Testis (tissue), 2 donors: Measurements from ENCODE around the gene GRAMD1C.

Experiments used
- POLR2A ChIP-seq: fragments of 450-650 bp; IDR thresholded peaks from one replicate; pipeline ENCODE4 v1.6.1; 2017; ENCODE audit warnings: antibody characterized with exemption, mild to moderate bottlenecking, moderate library complexity
- TF ChIP-seq, protein P1 (sequence below), 3 experiments: fragments of 450-650 bp in 2 of 3; fragments of 200-600 bp in 1 of 3; sonication (generic) in 1 of 3; IDR thresholded peaks; one replicate each; pipeline ENCODE4 v1.5.1; 2016 to 2019; ENCODE audit warnings: antibody characterized with exemption in 3 of 3, mild to moderate bottlenecking in 2 of 3, moderate library complexity in 1 of 3

DNA sequence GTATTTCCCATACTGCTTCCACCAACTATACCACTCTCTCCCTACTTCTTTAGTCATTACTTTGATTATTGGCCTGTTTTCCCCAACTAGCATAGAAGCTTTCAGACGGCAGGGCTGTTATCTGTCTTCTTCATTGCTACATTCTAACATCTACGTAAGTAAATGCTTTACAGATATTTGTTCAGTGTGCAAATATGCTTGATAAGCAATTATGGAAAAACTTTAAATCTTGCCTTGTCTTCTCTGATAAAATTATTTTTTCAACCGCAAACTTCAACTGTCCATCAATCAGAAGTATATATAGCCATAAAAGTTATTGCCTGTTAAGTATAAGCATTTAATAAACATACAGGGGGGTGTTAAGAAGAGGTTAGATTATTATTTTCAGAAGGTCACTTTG lies 145.0 kb downstream of the GRAMD1C start:
- TF ChIP-seq, protein P1, sequence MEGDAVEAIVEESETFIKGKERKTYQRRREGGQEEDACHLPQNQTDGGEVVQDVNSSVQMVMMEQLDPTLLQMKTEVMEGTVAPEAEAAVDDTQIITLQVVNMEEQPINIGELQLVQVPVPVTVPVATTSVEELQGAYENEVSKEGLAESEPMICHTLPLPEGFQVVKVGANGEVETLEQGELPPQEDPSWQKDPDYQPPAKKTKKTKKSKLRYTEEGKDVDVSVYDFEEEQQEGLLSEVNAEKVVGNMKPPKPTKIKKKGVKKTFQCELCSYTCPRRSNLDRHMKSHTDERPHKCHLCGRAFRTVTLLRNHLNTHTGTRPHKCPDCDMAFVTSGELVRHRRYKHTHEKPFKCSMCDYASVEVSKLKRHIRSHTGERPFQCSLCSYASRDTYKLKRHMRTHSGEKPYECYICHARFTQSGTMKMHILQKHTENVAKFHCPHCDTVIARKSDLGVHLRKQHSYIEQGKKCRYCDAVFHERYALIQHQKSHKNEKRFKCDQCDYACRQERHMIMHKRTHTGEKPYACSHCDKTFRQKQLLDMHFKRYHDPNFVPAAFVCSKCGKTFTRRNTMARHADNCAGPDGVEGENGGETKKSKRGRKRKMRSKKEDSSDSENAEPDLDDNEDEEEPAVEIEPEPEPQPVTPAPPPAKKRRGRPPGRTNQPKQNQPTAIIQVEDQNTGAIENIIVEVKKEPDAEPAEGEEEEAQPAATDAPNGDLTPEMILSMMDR (IDR thresholded peaks at IDR 0.05), result no peak
- no peak for TF ChIP-seq POLR2A
